ENCODE measurements around the gene DNAH6. TPM values are rescaled to one million over a fixed set of nuclear protein-coding genes. Genes with fewer than 3 reads are reported as not detected.

Gene DNAH6
- total RNA-seq, 6 experiments from 2014 or later: 0.66 to 2.3 (median 1.3) TPM

GRCh38 chr2:84785950-84786349 lies 269.7 kb downstream of the DNAH6 start:
- no peaks in the 10 kb centered on the region for H3K4me1 ChIP-seq
- H3K9me3 ChIP-seq: no peaks in the 10 kb centered on the region
- H3K4me3 ChIP-seq: no peak overlapping the region
- ATAC-seq (no peak), DNase-seq (no peak)
- intact Hi-C loops (cut with DNase I): no loop called here
- H3K27me3 ChIP-seq: no peaks in the 10 kb centered on the region
- H3K27ac ChIP-seq: no peak overlapping the region
- no peaks in the 10 kb centered on the region for H3K36me3 ChIP-seq
- TF ChIP-seq POLR2A (IDR thresholded peaks at IDR 0.05) (no peak), CTCF (IDR thresholded peaks at IDR 0.05) (no peak)
- 91% methylated on average over 2 of the region's 4 CpGs for WGBS (ENCODE audit: insufficient coverage, low coverage, low lambda C conversion rate, missing lambda C conversion rate)

- Histone ChIP-seq H3K36me3 (no peaks in the 10 kb centered on the region), H3K4me3 (no peak overlapping the region), H3K9me3 (no peaks in the 10 kb centered on the region), H3K4me1 (no peaks in the 10 kb centered on the region), H3K27me3 (no peaks in the 10 kb centered on the region), H3K27ac (no peak overlapping the region)
- ATAC-seq: no peak
- TF ChIP-seq CTCF (IDR thresholded peaks at IDR 0.05) (no peak), POLR2A (IDR thresholded peaks at IDR 0.05) (no peak)
- DNase-seq: no peak
- intact Hi-C loops (cut with DNase I): no loop called here
Measured at GRCh38 chr2:84786601-84787000, 270.3 kb downstream of the DNAH6 start.

GRCh38 chr2:84788027-84788426 lies 271.7 kb downstream of the DNAH6 start:
- no peaks in the 10 kb centered on the region for H3K27me3 ChIP-seq
- TF ChIP-seq CTCF (IDR thresholded peaks at IDR 0.05) (no peak), POLR2A (IDR thresholded peaks at IDR 0.05) (no peak)
- DNase-seq (no peak), ATAC-seq (no peak)
- WGBS (ENCODE audit: insufficient coverage, low coverage, low lambda C conversion rate, missing lambda C conversion rate): 57% methylated on average over 1 of the region's 1 CpG
- no peaks in the 10 kb centered on the region for H3K36me3 ChIP-seq
- H3K4me3 ChIP-seq: no peak overlapping the region
- H3K9me3 ChIP-seq: no peaks in the 10 kb centered on the region
- intact Hi-C loops (cut with DNase I): no loop called here
- H3K27ac ChIP-seq: no peak overlapping the region
- H3K4me1 ChIP-seq: no peaks in the 10 kb centered on the region

- H3K9me3 ChIP-seq: no peaks in the 10 kb centered on the region
- ATAC-seq (no peak), DNase-seq (no peak)
- intact Hi-C loops (cut with DNase I): no loop called here
- H3K4me3 ChIP-seq: no peak overlapping the region
- no peaks in the 10 kb centered on the region for H3K4me1 ChIP-seq
- TF ChIP-seq POLR2A (IDR thresholded peaks at IDR 0.05) (no peak), CTCF (IDR thresholded peaks at IDR 0.05) (no peak)
- H3K36me3 ChIP-seq: no peaks in the 10 kb centered on the region
- no peaks in the 10 kb centered on the region for H3K27me3 ChIP-seq
- 73% methylated on average over 3 of the region's 3 CpGs for WGBS (ENCODE audit: insufficient coverage, low coverage, low lambda C conversion rate, missing lambda C conversion rate)
- H3K27ac ChIP-seq: no peak overlapping the region
Measured at GRCh38 chr2:84788498-84788897, 272.2 kb downstream of the DNAH6 start.

- H3K9me3 ChIP-seq: no peaks in the 10 kb centered on the region
- WGBS (ENCODE audit: insufficient coverage, low coverage, low lambda C conversion rate, missing lambda C conversion rate): 99% methylated on average over 6 of the region's 6 CpGs
- H3K27ac ChIP-seq: no peak overlapping the region
- ATAC-seq (no peak), DNase-seq (no peak)
- no peaks in the 10 kb centered on the region for H3K36me3 ChIP-seq
- H3K4me1 ChIP-seq: no peaks in the 10 kb centered on the region
- H3K4me3 ChIP-seq: no peak overlapping the region
- intact Hi-C loops (cut with DNase I): no loop called here
- H3K27me3 ChIP-seq: no peaks in the 10 kb centered on the region
- TF ChIP-seq CTCF (IDR thresholded peaks at IDR 0.05) (no peak), POLR2A (IDR thresholded peaks at IDR 0.05) (no peak)
Measured at GRCh38 chr2:84792856-84793522, 276.7 kb downstream of the DNAH6 start.

All from right lobe of liver (tissue), 6 donors.